ENCODE measurements around the gene HDC. TPM values are rescaled to one million over a fixed set of nuclear protein-coding genes. Genes with fewer than 3 reads are reported as not detected.

The HDC gene
- total RNA-seq, 1 experiment from 2014 or later = not detected

- intact Hi-C loops (cut with micrococcal nuclease; ENCODE audit: unreplicated experiment) (no loop called here), in situ Hi-C loops (cut with HindIII; ENCODE audit: low pct_unique_long_range_greater_than_20kb, low sequenced_read_pairs) (no loop called here)
- TF ChIP-seq POLR2AphosphoS5 (IDR thresholded peaks at IDR 0.05; ENCODE audit: low read depth, low read length) (no peak), TCF7L2 (IDR thresholded peaks at IDR 0.05; ENCODE audit: low read depth, low read length) (no peak), REST (IDR thresholded peaks at IDR 0.05; ENCODE audit: insufficient read depth in 1 of 2, low read depth in 2 of 2, low read length in 1 of 2) (no peak), SIN3A (IDR thresholded peaks at IDR 0.05; ENCODE audit: borderline replicate concordance, insufficient read depth, low read depth, low read length) (no peak), CTCF (IDR thresholded peaks at IDR 0.05) (no peak)
- H3K4me1 ChIP-seq (ENCODE audit: control insufficient read depth, insufficient read depth, low read length) = no peaks in the 10 kb centered on the region
- ATAC-seq (no peak), DNase-seq (ENCODE audit: low read depth, low spot score) (no peak)
- no peaks in the 10 kb centered on the region for H3K36me3 ChIP-seq (ENCODE audit: control insufficient read depth, insufficient read depth, low read length)
- H3K9me3 ChIP-seq (ENCODE audit: control insufficient read depth, insufficient read depth, low read depth, low read length) = no peaks in the 10 kb centered on the region
- no peak overlapping the region for H3K4me3 ChIP-seq (ENCODE audit: low read depth in 2 of 2, low read length in 2 of 2)
- H3K27me3 ChIP-seq (ENCODE audit: control insufficient read depth, insufficient read depth, low read length) = no peaks in the 10 kb centered on the region
- CTCF ChIA-PET = no interaction called here
- BruUV-seq (replicated peaks) = no TSS peak
- no peak overlapping the region for H3K27ac ChIP-seq (ENCODE audit: low read length)
- POLR2A ChIA-PET = no interaction called here
These were observed 30.8 kb downstream of the HDC start for GRCh38 chr15:50234764-50235163.

- ChIA-PET CTCF (no interaction called here), POLR2A (no interaction called here)
- Histone ChIP-seq H3K4me1 (ENCODE audit: control insufficient read depth, insufficient read depth, low read length) (no peaks in the 10 kb centered on the region), H3K27me3 (ENCODE audit: control insufficient read depth, insufficient read depth, low read length) (no peaks in the 10 kb centered on the region), H3K4me3 (ENCODE audit: low read depth in 2 of 2, low read length in 2 of 2) (no peak overlapping the region), H3K36me3 (ENCODE audit: control insufficient read depth, insufficient read depth, low read length) (no peaks in the 10 kb centered on the region), H3K27ac (ENCODE audit: low read length) (no peak overlapping the region), H3K9me3 (ENCODE audit: control insufficient read depth, insufficient read depth, low read depth, low read length) (no peaks in the 10 kb centered on the region)
- ATAC-seq (no peak), DNase-seq (ENCODE audit: low read depth, low spot score) (no peak)
- BruUV-seq (replicated peaks) = no TSS peak
- intact Hi-C loops (cut with micrococcal nuclease; ENCODE audit: unreplicated experiment) = no loop called here
- TF ChIP-seq TCF7L2 (IDR thresholded peaks at IDR 0.05; ENCODE audit: low read depth, low read length) = no peak
- TF ChIP-seq REST (IDR thresholded peaks at IDR 0.05; ENCODE audit: insufficient read depth in 1 of 2, low read depth in 2 of 2, low read length in 1 of 2) = no peak
- no peak for TF ChIP-seq POLR2AphosphoS5 (IDR thresholded peaks at IDR 0.05; ENCODE audit: low read depth, low read length)
- in situ Hi-C loops (cut with HindIII; ENCODE audit: low pct_unique_long_range_greater_than_20kb, low sequenced_read_pairs) = no loop called here
These were observed 32.3 kb downstream of the HDC start for GRCh38 chr15:50233192-50233736.

All from Panc1 (cell line).